Measurements from ENCODE around the gene WDR35.

The WDR35 gene

DNA sequence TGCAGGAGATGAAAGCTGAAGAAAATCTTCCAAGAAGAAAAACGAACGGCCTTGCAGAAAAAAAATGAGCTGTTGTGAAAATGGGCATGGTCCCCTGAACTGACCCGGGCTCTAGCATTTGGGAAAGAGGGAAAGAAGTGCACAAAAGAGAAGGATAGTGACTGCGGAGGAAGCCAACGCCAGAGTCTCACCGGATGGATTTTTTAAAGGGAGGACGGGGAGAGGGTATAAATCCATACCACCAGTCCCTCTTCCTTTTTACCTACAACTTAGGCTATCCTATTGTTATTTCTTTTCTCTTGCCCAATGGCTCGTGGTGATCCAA, 601 bp downstream of the WDR35 start:
- peak overlapping the region; percentile 76 for H3K27ac ChIP-seq
- TF ChIP-seq, protein P1, sequence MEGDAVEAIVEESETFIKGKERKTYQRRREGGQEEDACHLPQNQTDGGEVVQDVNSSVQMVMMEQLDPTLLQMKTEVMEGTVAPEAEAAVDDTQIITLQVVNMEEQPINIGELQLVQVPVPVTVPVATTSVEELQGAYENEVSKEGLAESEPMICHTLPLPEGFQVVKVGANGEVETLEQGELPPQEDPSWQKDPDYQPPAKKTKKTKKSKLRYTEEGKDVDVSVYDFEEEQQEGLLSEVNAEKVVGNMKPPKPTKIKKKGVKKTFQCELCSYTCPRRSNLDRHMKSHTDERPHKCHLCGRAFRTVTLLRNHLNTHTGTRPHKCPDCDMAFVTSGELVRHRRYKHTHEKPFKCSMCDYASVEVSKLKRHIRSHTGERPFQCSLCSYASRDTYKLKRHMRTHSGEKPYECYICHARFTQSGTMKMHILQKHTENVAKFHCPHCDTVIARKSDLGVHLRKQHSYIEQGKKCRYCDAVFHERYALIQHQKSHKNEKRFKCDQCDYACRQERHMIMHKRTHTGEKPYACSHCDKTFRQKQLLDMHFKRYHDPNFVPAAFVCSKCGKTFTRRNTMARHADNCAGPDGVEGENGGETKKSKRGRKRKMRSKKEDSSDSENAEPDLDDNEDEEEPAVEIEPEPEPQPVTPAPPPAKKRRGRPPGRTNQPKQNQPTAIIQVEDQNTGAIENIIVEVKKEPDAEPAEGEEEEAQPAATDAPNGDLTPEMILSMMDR (conservative IDR thresholded peaks at IDR 0.05): no peak
- TF ChIP-seq ZFX (IDR thresholded peaks at IDR 0.05): no peak

DNA sequence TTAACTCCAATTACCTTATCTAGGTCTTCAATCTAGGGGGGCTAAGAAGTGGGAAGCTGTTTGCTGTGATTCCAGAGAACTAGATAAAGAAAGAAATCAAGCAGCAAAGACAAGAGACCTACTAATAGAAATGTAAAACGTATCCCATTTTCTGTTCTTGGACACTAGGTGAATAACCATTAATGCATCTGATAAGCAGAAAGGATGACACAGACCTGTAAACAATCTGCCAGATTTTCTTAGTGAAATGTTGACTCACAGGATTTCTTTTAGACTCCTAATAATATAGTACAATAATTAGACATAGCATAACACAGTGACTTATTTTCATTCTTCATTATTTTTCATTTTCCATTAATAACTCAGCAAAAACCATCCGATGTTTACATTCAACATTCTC, 1.3 kb downstream of the WDR35 start:
- H3K27ac ChIP-seq: no peak overlapping the region
- TF ChIP-seq ZFX (IDR thresholded peaks at IDR 0.05): no peak
- TF ChIP-seq, protein P1 (conservative IDR thresholded peaks at IDR 0.05): no peak

DNA sequence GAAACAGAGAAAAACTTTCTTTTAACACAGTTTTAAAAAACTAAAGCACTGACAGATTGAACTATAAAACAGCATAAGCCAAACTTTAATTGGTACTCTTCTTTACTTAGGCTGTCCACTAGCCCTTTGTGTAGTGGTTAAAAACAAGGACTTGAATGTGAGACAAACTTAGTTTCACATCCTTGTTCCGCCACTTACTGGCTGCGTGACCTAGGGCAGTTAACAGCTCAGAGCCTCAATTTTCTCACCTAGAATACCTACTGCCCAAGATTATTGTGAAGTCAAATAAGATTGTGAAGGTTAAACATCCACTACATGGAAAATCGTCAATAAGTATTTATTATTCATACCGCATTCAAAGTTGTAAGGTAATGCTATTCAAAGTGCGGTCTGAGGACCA, 2.0 kb downstream of the WDR35 start:
- H3K27ac ChIP-seq: no peak overlapping the region
- no peak for TF ChIP-seq ZFX (IDR thresholded peaks at IDR 0.05)
- TF ChIP-seq, protein P1 (conservative IDR thresholded peaks at IDR 0.05): no peak

DNA sequence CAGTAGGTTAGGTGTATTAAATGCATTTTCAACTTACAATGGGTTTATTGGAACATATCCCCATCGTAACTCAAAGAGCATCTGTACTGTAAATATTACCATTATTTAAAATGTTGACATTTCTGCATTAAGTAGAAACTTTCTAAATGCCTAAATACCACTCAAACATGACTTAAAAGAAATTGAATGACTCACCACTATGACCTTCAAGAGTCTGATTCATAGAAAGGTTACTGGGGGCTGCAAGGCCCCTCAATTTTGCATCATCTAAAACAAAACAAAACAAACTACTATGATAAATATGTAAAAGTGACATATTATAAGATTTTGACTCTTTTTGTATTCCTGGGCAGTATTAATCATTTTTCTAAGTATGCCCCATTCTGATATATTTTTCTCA, 7.6 kb downstream of the WDR35 start:
- TF ChIP-seq ZFX (IDR thresholded peaks at IDR 0.05): no peak
- TF ChIP-seq, protein P1 (conservative IDR thresholded peaks at IDR 0.05): no peak

DNA sequence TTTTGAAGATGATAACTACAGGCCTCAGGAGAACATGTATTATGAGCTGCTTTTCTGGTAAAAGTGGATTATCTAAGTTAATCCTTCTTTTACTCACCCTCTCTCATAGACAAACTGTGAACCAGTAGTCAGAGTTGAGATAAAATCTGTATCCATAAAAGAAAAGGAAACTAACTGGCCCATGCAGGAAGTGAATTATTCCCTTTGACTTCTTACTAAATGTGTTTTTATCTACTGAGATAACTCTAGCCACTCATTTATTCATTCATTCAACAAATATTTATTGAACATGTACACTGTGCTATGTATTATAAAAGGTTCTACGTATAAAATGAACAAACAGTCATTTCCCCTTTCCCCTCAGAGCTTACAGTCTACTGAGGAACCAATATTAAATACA, 10.0 kb downstream of the WDR35 start:
- no peak for TF ChIP-seq ZFX (IDR thresholded peaks at IDR 0.05)
- H3K27ac ChIP-seq: no peak overlapping the region

More for the DNA sequence above, 7.6 kb downstream of the WDR35 start:
- no peak overlapping the region for H3K27ac ChIP-seq

DNA sequence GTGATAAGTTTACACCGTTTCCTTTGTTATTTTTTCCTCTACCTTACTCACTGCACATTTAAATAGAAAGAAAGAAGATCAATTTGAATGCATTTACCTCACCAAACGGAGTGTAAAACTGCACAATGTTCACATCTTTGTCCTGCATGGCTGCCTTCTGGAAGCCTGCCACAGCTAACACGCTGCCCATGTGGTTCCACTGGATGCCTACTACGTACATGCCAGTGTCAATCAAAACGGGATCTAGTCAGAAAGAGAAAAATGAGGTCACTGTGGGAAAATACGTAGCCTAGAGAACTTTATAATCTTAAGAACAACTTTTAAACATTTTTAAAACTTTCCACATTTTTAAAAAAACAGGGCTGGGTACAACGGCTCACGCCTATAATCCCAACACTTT, 16.4 kb downstream of the WDR35 start:
- no peak overlapping the region for H3K27ac ChIP-seq
- TF ChIP-seq ZFX (IDR thresholded peaks at IDR 0.05): no peak
- TF ChIP-seq, protein P1 (conservative IDR thresholded peaks at IDR 0.05): no peak

DNA sequence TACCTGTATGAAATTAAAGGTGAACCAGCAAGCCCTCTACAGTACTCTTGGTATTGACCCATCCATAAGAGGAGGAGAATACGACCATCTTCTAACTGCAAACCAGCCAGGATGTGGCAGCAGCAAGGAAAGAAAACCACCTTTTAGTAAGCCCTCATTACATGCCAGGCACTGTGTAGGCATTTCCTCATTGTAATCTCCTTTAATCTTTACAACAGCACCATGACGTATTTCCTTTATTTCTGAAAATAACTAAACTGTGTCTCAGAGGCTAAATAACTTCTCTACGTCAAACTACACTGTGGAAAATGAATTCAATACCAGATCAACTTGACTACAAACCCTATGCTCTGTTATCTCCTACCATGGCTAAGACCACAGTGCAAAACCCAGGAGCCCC, 18.2 kb downstream of the WDR35 start:
- no peak overlapping the region for H3K27ac ChIP-seq
- TF ChIP-seq, protein P1 (conservative IDR thresholded peaks at IDR 0.05): no peak
- no peak for TF ChIP-seq ZFX (IDR thresholded peaks at IDR 0.05)

DNA sequence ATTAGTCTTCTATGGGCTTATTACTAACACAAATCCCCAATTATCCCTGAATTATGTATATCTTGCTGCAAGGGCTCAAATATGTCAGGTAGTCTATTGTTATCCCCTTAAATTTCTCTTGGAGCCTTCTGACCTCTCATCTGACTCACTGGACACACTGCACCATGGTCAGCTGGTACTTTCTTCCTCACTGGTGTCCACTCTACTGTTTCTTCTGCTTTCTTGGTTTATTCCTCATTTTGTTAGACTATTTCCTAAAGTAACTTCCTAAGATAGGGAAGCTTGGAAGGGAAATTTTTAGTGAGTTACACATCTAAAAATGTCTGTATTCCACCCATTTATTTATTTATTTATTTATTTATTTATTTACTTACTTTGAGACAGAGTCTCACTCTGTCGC, 26.5 kb downstream of the WDR35 start:
- TF ChIP-seq, protein P1 (conservative IDR thresholded peaks at IDR 0.05): no peak
- no peak for TF ChIP-seq ZFX (IDR thresholded peaks at IDR 0.05)
- no peak overlapping the region for H3K27ac ChIP-seq

Data from C4-2B (cell line).